Measurements from ENCODE around the gene BBOF1.
"Not testable (repeated sequence)": the region's sequence is repeated elsewhere in the genome, so short reads cannot be mapped to it uniquely, and the experiment has no call there.

The BBOF1 gene

DNA sequence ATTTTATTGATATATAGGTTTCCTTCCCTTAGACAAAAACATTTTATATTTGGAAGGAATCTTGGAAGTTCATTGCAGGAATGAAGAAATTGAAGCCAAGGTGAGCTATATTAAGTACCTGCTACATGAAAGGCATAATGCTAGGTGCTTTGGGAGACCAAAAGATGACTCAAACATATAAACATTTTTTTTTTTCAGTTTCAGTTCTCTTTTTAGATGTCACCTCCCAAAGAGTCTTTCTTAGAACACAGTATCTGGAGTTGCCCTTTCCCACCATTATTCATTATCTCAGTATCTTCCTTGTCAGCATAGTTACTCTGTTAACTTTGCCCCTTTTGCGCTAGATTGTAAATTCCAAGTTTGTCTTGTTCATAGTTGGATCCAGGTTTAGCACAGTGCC, 66.7 kb downstream of the BBOF1 start:
- no peak for DNase-seq (ENCODE audit: low read depth in 3 of 3)

- no peak for DNase-seq (ENCODE audit: low read depth in 3 of 3)
Observed at GRCh38 chr14:74089251-74090020, 70.3 kb downstream of the BBOF1 start.

- DNase-seq (ENCODE audit: low read depth in 3 of 3): no peak
Observed at GRCh38 chr14:74105381-74105780, 86.2 kb downstream of the BBOF1 start.

GRCh38 chr14:74109369-74109768, 90.2 kb downstream of the BBOF1 start:
- DNase-seq (ENCODE audit: low read depth in 3 of 3): no peak

- DNase-seq (ENCODE audit: low read depth in 3 of 3): not testable (repeated sequence)
Observed at GRCh38 chr14:74111395-74112216, 92.5 kb downstream of the BBOF1 start.

All from stimulated activated CD4-positive, alpha-beta T cell treated with anti-CD3 and anti-CD28 coated beads, TNF-alpha, amount 100 ng/mL, for 48 hours (primary cell).